ENCODE data around the gene TNRC6A.

DNA sequence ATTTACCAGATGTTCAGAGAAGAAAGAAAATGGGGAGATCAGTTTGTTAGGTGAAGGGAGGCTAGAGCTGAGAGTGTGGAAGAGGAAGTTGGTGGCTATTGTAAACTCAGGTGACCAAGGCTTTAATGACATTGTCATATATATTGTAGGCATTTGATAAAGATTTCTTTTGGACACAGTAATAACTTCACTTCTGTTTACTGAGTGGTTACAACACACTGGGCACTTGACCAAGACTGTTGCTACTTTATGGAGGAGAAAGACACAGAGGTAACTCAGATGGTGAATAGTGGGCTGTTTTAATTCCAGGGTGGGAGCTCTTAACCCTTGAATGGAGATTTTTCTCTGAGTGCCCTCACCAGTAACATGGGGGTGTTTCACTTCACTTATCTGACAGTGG lies 46.0 kb downstream of the TNRC6A start:
- TF ChIP-seq EZH2 (IDR thresholded peaks at IDR 0.05; ENCODE audit: insufficient read depth, poor library complexity, severe bottlenecking) (no peak), EZH2phosphoT487 (IDR thresholded peaks at IDR 0.05; ENCODE audit: insufficient read depth, low read depth) (no peak)
